B cell (primary cell): ENCODE measurements around the gene APRT. TPM values are rescaled to one million over a fixed set of nuclear protein-coding genes. Genes with fewer than 3 reads are reported as not detected.
"Not testable (repeated sequence)": the region's sequence is repeated elsewhere in the genome, so short reads cannot be mapped to it uniquely, and the experiment has no call there.

Source experiments
- ATAC-seq: fragments of 200-7000 bp; cut with Tn5 transposase; one replicate; pipeline ENCODE4 v1.10.0; 2021; ENCODE audit warnings: low read depth, mild to moderate bottlenecking, moderate number of reproducible peaks, moderate library complexity
- CTCF ChIA-PET: fragments of 350-600 bp; sonication (Branson Sonifier 250); formaldehyde crosslinking; loops from one replicate; lab custom pipeline; 2021; ENCODE audit warnings: antibody characterized with exemption, inconsistent platforms; lab: Charles Lee
- POLR2A ChIA-PET: fragments of 350-600 bp; sonication (Branson Sonifier 250); formaldehyde crosslinking; loops from one replicate; lab custom pipeline; 2021; ENCODE audit warnings: antibody characterized with exemption; lab: Charles Lee
- DNase-seq: peaks from one replicate; pipeline ENCODE4 v3.0.0; 2013
- H2AFZ ChIP-seq: 2 replicates; pipeline ENCODE4 v1.6.1; 2012; ENCODE audit warnings: mild to moderate bottlenecking, low read depth, low read length; ENCODE audit not compliant: insufficient read depth, poor library complexity, severe bottlenecking
- H3K27ac ChIP-seq, 2 donors: 1 replicate in 1 of 2; 2 replicates in 1 of 2; pipeline ENCODE4 v1.5.1; 2012 to 2013; ENCODE audit warnings: low read length in 2 of 2, mild to moderate bottlenecking in 2 of 2, moderate library complexity in 1 of 2
- H3K27me3 ChIP-seq, 4 experiments: fragments of 200-600 bp in 1 of 4; sonication (generic) in 1 of 4; replicated peaks in 1 of 4; 1 replicate in 2 of 4; 2 replicates in 2 of 4; pipeline versions ENCODE4 v1.6.1 to v1.7.0; 2013 to 2016; ENCODE audit warnings: low read length in 3 of 4, mild to moderate bottlenecking in 2 of 4, mixed read lengths in 1 of 4, moderate library complexity in 1 of 4; ENCODE audit not compliant: insufficient read depth in 4 of 4, control insufficient read depth in 3 of 4; ENCODE audit errors: control extremely low read depth in 1 of 4
- H3K36me3 ChIP-seq, 2 experiments: replicated peaks in 1 of 2; 1 replicate in 1 of 2; 2 replicates in 1 of 2; pipeline versions ENCODE4 v1.6.1 to v1.7.1; 2013; ENCODE audit warnings: low read length in 1 of 2; ENCODE audit not compliant: insufficient read depth in 2 of 2, control insufficient read depth in 1 of 2; ENCODE audit errors: control extremely low read depth in 1 of 2, extremely low read depth in 1 of 2
- H3K4me1 ChIP-seq, 2 donors: fragments of 200-600 bp in 1 of 2; sonication (generic) in 1 of 2; 1 replicate in 1 of 2; 2 replicates in 1 of 2; pipeline versions ENCODE4 v1.5.1 to v1.6.1; 2013 to 2017; ENCODE audit warnings: low read length in 2 of 2; ENCODE audit not compliant: control insufficient read depth in 2 of 2, insufficient read depth in 2 of 2
- H3K4me2 ChIP-seq: replicated peaks from 2 replicates; pipeline ENCODE3; 2012; ENCODE audit warnings: mild to moderate bottlenecking, low read depth, low read length; ENCODE audit not compliant: poor library complexity, severe bottlenecking
- H3K4me3 ChIP-seq, 5 experiments: fragments of 200-600 bp in 1 of 5; sonication (generic) in 1 of 5; 1 replicate in 3 of 5; 2 replicates in 2 of 5; pipeline versions ENCODE4 v1.5.1 to v1.7.0; 2011 to 2016; ENCODE audit warnings: low read length in 4 of 5, mild to moderate bottlenecking in 4 of 5, low read depth in 2 of 5, control low read depth in 1 of 5, moderate library complexity in 1 of 5; ENCODE audit not compliant: insufficient read depth in 1 of 5; ENCODE audit errors: control extremely low read depth in 1 of 5, extremely low read depth in 1 of 5
- H3K79me2 ChIP-seq: fragments of 200-600 bp; sonication (generic); one replicate; pipeline ENCODE4 v1.6.0; 2016; ENCODE audit warnings: low read length; ENCODE audit not compliant: control insufficient read depth, insufficient read depth
- H3K9ac ChIP-seq: fragments of 200-600 bp; sonication (generic); 2 replicates; pipeline ENCODE4 v1.6.1; 2017; ENCODE audit warnings: mild to moderate bottlenecking, low read length, moderate library complexity
- H3K9me3 ChIP-seq, 3 donors: one replicate each; pipeline versions ENCODE4 v1.6.1 to v1.7.1; 2013; ENCODE audit warnings: low read length in 2 of 3; ENCODE audit not compliant: control insufficient read depth in 2 of 3, insufficient read depth in 1 of 3; ENCODE audit errors: control extremely low read depth in 1 of 3
- H4K20me1 ChIP-seq: 2 replicates; pipeline ENCODE4 v1.6.0; 2012; ENCODE audit warnings: mild to moderate bottlenecking, low read length; ENCODE audit not compliant: insufficient read depth, control insufficient read depth, poor library complexity, severe bottlenecking
- H3K27ac Mint-ChIP-seq: one replicate; pipeline ENCODE4 v1.8.0; 2021; ENCODE audit warnings: mixed read lengths
- H3K27me3 Mint-ChIP-seq: one replicate; pipeline ENCODE4 v1.8.0; 2021; ENCODE audit warnings: mixed read lengths
- H3K4me1 Mint-ChIP-seq: one replicate; pipeline ENCODE4 v1.8.0; 2021; ENCODE audit warnings: mixed read lengths
- H3K4me3 Mint-ChIP-seq: one replicate; pipeline ENCODE4 v1.8.0; 2021; ENCODE audit warnings: mixed read lengths
- H3K9me3 Mint-ChIP-seq: one replicate; pipeline ENCODE4 v1.8.0; 2022; ENCODE audit warnings: mixed read lengths; ENCODE audit not compliant: insufficient read depth
- CTCF ChIP-seq: fragments of 200-600 bp; IDR thresholded peaks from one replicate; pipeline ENCODE4 v1.8.0; 2022; ENCODE audit warnings: antibody characterized with exemption, mild to moderate bottlenecking
- EZH2 ChIP-seq: IDR thresholded peaks from 2 replicates; pipeline ENCODE4 v1.6.1; 2012; ENCODE audit warnings: borderline replicate concordance, low read depth, mild to moderate bottlenecking, moderate library complexity, low read length; ENCODE audit not compliant: insufficient read depth, poor library complexity, severe bottlenecking
- whole genome bisulfite sequencing: methylation state at CpG from one replicate; pipeline ENCODE4 v1.1.5; 2013; ENCODE audit warnings: missing lambda C conversion rate; ENCODE audit not compliant: insufficient coverage; 5-methylcytosine and 5-hydroxymethylcytosine counted together
- intact Hi-C: fragments of 100-400 bp; cut with micrococcal nuclease; formaldehyde crosslinking; loops from one replicate; pipeline ENCODE4 v1.10.0; 2022
- polyA plus RNA-seq: library from polyadenylated mRNA; depleted of rRNA; stranded (reverse); fragments of >200 nt; gene quantifications from 2 replicates; pipeline ENCODE4 v1.2.3, GENCODE V29; 2012
- total RNA-seq, 2 donors: library from RNA; stranded (reverse); fragments of 120-200 nt in 1 of 2; gene quantifications; 1 replicate in 1 of 2; 2 replicates in 1 of 2; pipeline versions ENCODE4 v1.2.3 to v1.2.4, GENCODE V29; 2013 to 2022

APRT gene
- total and polyA plus RNA-seq, 2 donors (not counting 1 experiment from before 2014, with no cell fraction given): 124 to 161 TPM

GRCh38 chr16:88824256-88825077, 12.7 kb upstream of the APRT start:
- Histone ChIP-seq H4K20me1 (no peaks in the 10 kb centered on the region), H3K4me2 (no peak overlapping the region), H3K9ac (no peak overlapping the region), H3K4me3 (no peak overlapping the region), H3K36me3 (peaks cover 0 to 24% of the 10 kb centered on the region in 2 experiments), H3K4me1 (no peaks in the 10 kb centered on the region), H3K9me3 (no peaks in the 10 kb centered on the region), H3K27me3 (no peaks in the 10 kb centered on the region), H3K27ac (no peak overlapping the region), H2AFZ (no peak overlapping the region), H3K79me2 (no peaks in the 10 kb centered on the region)
- intact Hi-C loops: no loop called here
- CTCF ChIA-PET: no interaction called here
- POLR2A ChIA-PET: no interaction called here
- 91% methylated on average over 24 of the region's 33 CpGs for WGBS
- no peaks in the 10 kb centered on the region for H3K9me3 Mint-ChIP-seq
- no peak overlapping the region for H3K27ac Mint-ChIP-seq
- ATAC-seq (no peak), DNase-seq (no peak)
- no peak for TF ChIP-seq EZH2
- no peak for TF ChIP-seq CTCF
- no peaks in the 10 kb centered on the region for H3K4me1 Mint-ChIP-seq
- no peaks in the 10 kb centered on the region for H3K27me3 Mint-ChIP-seq
- H3K4me3 Mint-ChIP-seq: no peak overlapping the region

- H2AFZ ChIP-seq, H3K27me3 Mint-ChIP-seq, H3K4me1 Mint-ChIP-seq, H3K4me3 Mint-ChIP-seq, H3K9me3 ChIP-seq, H4K20me1 ChIP-seq, H3K27ac ChIP-seq, ATAC-seq, H3K9ac ChIP-seq, H3K4me1 ChIP-seq, intact Hi-C loops, H3K4me2 ChIP-seq, H3K79me2 ChIP-seq, DNase-seq, H3K27ac Mint-ChIP-seq, H3K9me3 Mint-ChIP-seq, POLR2A ChIA-PET, H3K4me3 ChIP-seq, CTCF ChIA-PET, H3K27me3 ChIP-seq: not testable (repeated sequence)
- H3K36me3 ChIP-seq: peaks cover 0 to 24% of the 10 kb centered on the region in 2 experiments
- 97% methylated on average over 26 of the region's 31 CpGs for WGBS
Measured at GRCh38 chr16:88823646-88824045, 11.9 kb upstream of the APRT start.
